ENCODE results near the gene CERS4. TPM values are rescaled to one million over a fixed set of nuclear protein-coding genes. Genes with fewer than 3 reads are reported as not detected.
A peak's percentile ranks its signal among the peaks of the same experiment; 100 is the strongest.
"Not testable (repeated sequence)": the region's sequence is repeated elsewhere in the genome, so short reads cannot be mapped to it uniquely, and the experiment has no call there.

CERS4 gene, protein sequence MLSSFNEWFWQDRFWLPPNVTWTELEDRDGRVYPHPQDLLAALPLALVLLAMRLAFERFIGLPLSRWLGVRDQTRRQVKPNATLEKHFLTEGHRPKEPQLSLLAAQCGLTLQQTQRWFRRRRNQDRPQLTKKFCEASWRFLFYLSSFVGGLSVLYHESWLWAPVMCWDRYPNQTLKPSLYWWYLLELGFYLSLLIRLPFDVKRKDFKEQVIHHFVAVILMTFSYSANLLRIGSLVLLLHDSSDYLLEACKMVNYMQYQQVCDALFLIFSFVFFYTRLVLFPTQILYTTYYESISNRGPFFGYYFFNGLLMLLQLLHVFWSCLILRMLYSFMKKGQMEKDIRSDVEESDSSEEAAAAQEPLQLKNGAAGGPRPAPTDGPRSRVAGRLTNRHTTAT
- polyA plus RNA-seq (ENCODE audit: insufficient read length): 38.8 TPM
- long read RNA-seq, donor 1, partial matches to known transcripts: 5 of 12 reads
- long read RNA-seq, donor 1, other reads (novel, unspliced or antisense): 0 of 12 reads
- long read RNA-seq, donor 2, partial matches to known transcripts: 0 of 10 reads
- long read RNA-seq, donor 2, other reads (novel, unspliced or antisense): 0 of 10 reads
- long read RNA-seq, donor 3, transcript CERS4-201 (12 exons, 1,797 nt): major isoform, 5 of 7 reads
- long read RNA-seq, donor 3, partial matches to known transcripts: 0 of 7 reads
- long read RNA-seq, donor 3, other reads (novel, unspliced or antisense): 0 of 7 reads
- long read RNA-seq, donor 4: 0 reads
- long read RNA-seq, donor 5, transcript CERS4-201 (12 exons, 1,797 nt): major isoform, 11 of 42 reads
- long read RNA-seq, donor 5, partial matches to known transcripts: 26 of 42 reads
- long read RNA-seq, donor 5, other reads (novel, unspliced or antisense): 0 of 42 reads
- long read RNA-seq, donor 6, partial matches to known transcripts: 8 of 8 reads
- long read RNA-seq, donor 6, other reads (novel, unspliced or antisense): 0 of 8 reads
- long read RNA-seq, donor 7, transcript CERS4-201 (12 exons, 1,797 nt): major isoform, 6 of 15 reads
- long read RNA-seq, donor 7, partial matches to known transcripts: 6 of 15 reads
- long read RNA-seq, donor 7, other reads (novel, unspliced or antisense): 0 of 15 reads
- long read RNA-seq, donor 8, partial matches to known transcripts: 0 of 1 reads
- long read RNA-seq, donor 8, other reads (novel, unspliced or antisense): 0 of 1 reads

- DNase-seq: peak; percentile 74
These were observed at the start of gene CERS4 for GRCh38 chr19:8208922-8209461. Gene CERS4, plus strand, starts transcription at chr19:8209370. Its CDS starts 41,707 bp downstream, at chr19:8251077.

DNA sequence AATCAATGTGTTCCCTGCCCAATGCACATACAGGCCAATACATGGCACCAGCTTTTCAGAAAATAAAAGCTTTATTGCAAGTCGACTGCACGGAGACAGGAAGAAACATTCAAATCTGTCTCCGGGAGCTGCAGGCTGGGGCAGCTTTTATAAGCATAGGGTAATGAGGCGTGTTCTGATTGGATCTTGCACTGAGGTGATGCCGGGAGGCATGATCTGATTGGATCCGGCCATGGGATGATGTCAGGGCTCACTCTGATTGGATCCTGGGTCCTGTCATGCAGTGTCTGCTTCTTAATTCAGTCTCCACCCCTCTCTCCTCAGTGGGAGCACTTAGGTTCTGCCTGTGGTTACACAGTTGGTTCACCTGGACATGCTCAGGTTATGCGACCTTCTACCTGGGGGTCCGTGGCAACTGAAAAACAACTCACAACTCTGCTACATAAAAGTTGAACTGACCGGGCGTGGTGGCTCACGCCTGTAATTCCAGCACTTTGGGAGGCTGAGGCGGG is 48.0 kb upstream of the CERS4 start:
- DNase-seq: no peak

- no peak for DNase-seq
These were observed 45.4 kb upstream of the CERS4 start for GRCh38 chr19:8163759-8164158.

DNA sequence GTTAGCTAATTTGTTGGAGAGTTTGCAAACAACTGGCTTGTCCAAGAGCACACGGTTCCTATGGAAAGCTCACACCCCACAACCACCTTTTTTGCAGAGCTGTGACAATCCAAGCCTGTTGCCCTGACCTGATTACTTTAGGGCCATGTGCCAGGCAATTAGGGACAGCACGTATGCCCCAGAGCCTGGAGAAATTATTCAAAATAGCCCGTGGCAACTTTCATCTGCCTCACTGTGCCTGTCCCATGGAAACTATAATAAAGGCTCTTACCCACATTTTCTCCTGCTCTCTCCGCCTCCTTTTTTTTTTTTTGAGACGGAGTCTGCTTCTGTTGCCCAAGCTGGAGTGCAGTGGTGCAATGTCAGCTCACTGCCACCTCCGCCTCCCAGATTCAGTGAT is 41.2 kb upstream of the CERS4 start:
- no peak for DNase-seq

DNA sequence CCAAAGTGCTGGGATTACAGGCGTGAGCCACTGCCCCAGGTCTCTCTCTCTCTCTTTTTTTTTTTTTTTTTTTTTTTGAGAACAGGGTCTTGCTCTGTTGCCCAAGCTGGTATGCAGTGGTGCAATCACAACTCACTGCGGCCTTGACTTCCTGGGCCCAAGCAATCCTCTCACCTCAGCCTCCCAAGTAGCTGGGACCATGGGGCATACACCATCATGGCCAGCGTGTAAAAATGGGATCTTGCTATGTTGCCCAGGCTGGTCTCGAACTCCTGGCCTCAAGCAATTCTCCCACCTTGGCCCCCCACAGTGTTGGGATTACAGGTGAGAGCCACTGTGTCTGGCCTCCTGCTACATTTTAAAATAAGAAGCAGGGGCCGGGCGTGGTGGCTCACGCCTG is 40.6 kb upstream of the CERS4 start:
- no peak for DNase-seq

GRCh38 chr19:8174706-8175105 is 34.5 kb upstream of the CERS4 start:
- DNase-seq: no peak

- DNase-seq: no peak
These were observed 29.2 kb upstream of the CERS4 start for GRCh38 chr19:8180018-8180417.

DNA sequence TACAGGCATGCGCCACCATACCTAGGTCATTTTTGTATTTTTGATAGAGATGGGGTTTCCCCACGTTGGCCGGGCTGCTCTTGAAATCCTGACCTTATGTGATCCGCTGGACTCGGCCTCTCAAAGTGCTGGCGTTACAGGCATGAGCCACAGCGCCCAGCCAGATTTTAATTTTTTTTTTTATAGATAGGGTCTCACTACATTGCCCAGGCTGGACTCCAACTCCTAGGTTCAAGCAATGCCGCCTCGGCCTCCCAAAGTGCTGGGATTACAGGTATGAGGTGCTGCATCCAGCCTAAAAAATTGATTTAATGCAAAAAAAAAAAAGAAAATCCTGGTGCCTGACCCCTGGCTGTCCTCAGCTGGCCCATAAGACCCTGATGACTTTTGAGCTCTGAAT is 24.9 kb upstream of the CERS4 start:
- no peak for DNase-seq

DNA sequence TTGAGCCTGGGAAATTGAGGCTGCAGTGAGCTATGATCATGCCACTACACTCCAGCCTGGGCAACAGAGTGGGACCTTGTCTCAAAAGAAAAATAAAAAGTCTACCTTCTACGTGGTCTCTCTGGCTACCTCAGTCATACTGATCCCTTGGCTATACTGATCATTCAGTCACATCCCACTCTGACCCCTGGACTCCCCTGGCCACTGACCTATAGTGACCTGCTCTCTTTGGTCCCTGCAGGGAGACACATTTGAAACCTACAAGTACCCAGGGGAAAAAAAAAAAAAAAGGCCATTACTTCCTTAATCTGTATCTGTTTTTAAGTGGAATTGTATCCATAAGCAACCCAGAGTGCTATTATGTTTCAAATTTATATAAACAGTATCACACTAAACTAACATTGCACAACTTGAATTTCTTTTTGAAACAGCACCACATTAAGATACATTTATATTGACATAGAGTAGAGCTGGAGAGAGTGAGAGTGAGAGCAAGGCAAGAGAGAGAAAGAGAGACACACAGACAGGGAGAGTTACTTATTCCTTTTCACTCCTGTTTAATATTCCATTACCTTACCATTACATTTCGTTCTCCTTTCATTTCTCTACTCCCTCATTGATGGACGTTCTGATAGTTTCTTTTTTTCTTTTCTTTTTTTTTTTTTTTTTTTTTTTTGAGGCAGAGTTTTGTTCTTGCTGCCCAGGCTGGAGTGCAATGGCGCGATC is 23.7 kb upstream of the CERS4 start:
- no peak for DNase-seq

- DNase-seq: no peak
These were observed 16.8 kb upstream of the CERS4 start for GRCh38 chr19:8192221-8192820.

DNA sequence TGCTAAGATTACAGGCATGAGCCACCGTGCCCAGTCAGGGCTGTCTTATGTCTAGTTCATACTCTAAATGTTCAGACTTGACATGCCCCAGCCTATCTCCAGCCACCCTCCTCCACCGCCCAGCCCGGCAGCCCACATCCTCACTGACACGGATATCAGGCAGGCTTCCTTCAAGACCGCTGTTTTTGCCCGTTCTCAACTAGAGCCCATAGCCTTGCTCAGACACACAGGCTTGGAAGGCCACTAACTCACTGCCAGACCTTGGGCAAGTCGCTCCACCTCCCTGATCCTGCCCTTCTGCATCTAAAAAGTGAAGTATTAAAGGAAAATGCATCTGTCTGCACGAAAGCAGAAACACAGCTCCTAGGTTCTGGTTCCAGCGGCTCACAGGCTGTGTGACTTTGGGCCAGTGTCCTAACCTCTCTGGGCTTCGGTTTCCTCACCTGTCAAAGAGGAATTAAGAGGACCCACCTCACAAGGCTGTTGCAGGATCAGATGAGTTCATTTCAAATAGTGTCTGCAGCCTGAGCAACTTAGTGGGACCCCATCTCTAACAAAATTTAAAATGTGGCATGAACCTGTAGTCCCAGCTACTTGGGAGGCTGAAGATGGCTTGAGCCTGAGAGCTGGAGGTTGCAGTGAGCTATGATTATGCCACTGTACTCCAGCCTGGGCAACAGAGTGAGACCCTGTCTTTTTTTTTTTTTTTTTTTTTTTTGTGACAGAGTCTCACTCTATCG is 14.5 kb upstream of the CERS4 start:
- DNase-seq: no peak

DNA sequence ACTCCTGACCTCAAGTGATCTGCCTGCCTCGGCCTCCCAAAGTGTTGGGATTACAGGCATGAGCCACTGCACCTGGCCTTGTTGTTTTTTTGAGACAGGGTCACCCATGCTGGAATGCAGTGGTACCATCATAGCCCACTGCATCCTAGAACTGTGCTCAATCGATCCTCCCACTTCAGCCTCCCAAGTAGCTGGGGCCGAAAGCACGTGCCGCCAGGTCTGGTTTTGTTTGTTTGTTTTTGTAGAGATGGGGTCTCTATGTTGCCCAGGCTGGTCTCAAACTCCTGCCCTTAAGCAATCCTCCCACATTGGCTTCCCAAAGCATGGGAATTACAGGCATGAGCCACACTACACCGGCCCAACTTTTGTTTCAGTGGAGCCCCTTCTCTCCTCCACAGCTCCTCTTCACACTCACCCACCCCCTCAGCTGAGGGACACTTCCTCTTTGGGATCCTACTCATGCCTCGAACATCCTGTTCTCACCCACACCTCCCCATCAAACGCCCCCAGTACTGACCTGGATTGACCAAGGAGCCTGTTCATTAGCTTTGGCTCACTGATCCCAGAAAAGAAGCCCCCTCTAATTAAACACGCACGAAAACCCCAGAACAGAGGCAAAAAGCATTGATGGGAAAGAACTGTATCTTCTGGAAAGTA is 12.8 kb upstream of the CERS4 start:
- no peak for DNase-seq

DNA sequence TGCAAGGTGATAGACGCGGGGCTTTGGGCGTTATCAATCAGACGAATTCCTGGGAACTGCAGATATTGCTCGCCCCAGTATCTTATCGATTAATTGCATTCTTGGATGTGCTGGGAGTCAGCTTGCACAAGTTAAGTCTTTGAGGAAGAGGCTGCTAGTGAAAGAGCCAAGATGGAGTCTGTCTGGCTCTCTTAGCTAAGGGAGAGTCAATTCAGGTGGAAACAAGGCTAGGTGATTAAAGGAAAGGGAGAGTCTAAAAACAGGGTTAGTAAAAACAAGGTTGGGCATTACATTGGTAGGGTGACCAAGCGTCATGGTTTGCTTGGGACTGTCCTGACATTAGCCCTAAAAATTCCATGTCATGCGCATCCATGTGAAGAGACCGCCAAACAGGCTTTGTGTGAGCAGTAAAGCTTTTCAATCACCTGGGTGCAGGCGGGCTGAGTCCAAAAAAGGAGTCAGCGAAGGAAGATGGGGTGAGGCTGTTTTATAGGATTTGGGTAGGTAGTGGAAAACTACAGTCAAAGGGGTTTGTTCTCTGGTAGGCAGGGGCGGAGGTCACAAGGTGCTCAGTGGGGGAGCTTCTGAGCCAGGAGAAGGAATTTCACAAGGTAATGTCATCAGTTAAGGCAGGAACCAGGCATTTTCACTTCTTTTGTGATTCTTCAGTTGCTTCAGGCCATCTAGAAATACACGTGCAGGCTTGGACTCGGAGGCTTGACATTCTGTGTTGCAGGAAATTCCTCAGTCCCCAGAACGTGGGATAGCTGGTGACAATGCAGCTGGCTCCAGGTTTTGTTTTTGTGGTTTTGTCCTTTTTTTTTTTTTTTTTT is 5.7 kb upstream of the CERS4 start:
- not testable (repeated sequence) for DNase-seq

DNA sequence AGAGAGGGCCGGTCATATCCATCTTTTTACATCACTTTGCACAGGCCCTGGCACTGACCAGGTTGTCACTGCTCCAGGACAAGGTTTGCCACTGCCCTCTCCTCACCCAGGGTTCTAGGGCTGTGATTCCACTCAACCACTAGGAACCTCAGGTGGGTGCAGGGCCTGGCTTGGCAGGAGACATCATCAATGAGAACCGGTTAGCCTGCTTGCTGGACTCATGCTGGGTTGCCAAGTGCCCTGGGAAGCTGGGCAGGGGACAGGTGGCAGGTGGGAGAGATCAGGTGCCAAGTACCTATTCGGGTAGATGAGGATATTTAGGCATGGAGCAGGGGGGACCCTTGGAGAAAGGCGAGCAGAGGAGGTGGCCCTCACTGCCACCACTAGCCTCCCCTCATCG is 4.2 kb upstream of the CERS4 start:
- DNase-seq: no peak

- no peak for DNase-seq
These were observed 2.8 kb upstream of the CERS4 start for GRCh38 chr19:8206147-8207087.

DNA sequence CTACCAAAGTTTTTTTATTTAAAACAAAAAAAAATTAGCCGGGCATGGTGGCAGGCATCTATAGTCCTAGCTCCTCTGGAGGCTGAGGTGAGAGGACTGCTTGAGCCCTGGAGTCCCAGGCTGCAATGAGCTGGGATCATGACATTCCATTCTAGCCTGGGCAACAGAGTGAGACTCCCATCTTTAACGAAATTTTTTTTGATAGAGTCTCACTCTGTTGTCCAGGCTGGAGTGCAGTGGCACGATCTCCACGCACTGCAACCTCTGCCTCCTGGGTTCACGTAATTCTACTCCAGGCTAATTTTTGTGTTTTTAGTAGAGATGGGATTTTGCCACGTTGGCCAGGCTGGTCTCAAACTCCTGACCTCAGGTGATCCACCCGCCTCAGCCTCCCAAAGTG is 1.8 kb upstream of the CERS4 start:
- DNase-seq: not testable (repeated sequence)

All from left kidney (tissue), 8 donors.